22Rv1 (cell line): ENCODE data around the gene FBXL2.

Source experiments
- CTCF ChIP-seq: fragments of 450-650 bp; IDR thresholded peaks from 2 replicates; pipeline ENCODE4 v1.5.1; 2017; ENCODE audit warnings: mild to moderate bottlenecking
- ZFX ChIP-seq: fragments of 450-650 bp; IDR thresholded peaks from 2 replicates; pipeline ENCODE4 v1.6.1; 2017; ENCODE audit warnings: antibody characterized with exemption, borderline replicate concordance

GRCh38 chr3:33364060-33364459, 86.8 kb downstream of the FBXL2 start:
- TF ChIP-seq CTCF, result no peak
- TF ChIP-seq ZFX, result no peak
